H9 (cell line): ENCODE measurements around the gene MEN1. TPM values are rescaled to one million over a fixed set of nuclear protein-coding genes. Genes with fewer than 3 reads are reported as not detected.
A peak's percentile ranks its signal among the peaks of the same experiment; 100 is the strongest.

Experiments
- DNase-seq: peaks from one replicate; pipeline ENCODE4 v3.0.0-alpha.2; 2017
- H2AFZ ChIP-seq: one replicate; pipeline ENCODE4 v1.6.1; 2013; ENCODE audit warnings: mild to moderate bottlenecking, low read length, control low read depth, moderate library complexity
- H2AK5ac ChIP-seq: 2 replicates; pipeline ENCODE4 v1.6.1; 2013; ENCODE audit warnings: low read length, control low read depth, mixed read lengths; ENCODE audit not compliant: insufficient read length
- H2BK120ac ChIP-seq: one replicate; pipeline ENCODE4 v1.6.1; 2013; ENCODE audit warnings: low read depth, mild to moderate bottlenecking, low read length, control low read depth, inconsistent platforms; ENCODE audit not compliant: poor library complexity, severe bottlenecking
- H2BK12ac ChIP-seq: 2 replicates; pipeline ENCODE4 v1.6.1; 2013; ENCODE audit warnings: low read length, control low read depth, mixed read lengths, low read depth; ENCODE audit not compliant: insufficient read length
- H2BK15ac ChIP-seq: 2 replicates; pipeline ENCODE4 v1.6.1; 2013; ENCODE audit warnings: low read depth, low read length, control low read depth
- H2BK20ac ChIP-seq: one replicate; pipeline ENCODE4 v1.6.1; 2013; ENCODE audit warnings: low read depth, mild to moderate bottlenecking, low read length, control low read depth, inconsistent platforms; ENCODE audit not compliant: poor library complexity, severe bottlenecking
- H2BK5ac ChIP-seq: 2 replicates; pipeline ENCODE4 v1.6.1; 2013; ENCODE audit warnings: low read length, control low read depth, mixed read lengths; ENCODE audit not compliant: insufficient read length
- H3K14ac ChIP-seq: 2 replicates; pipeline ENCODE4 v1.6.1; 2013; ENCODE audit warnings: low read length, control low read depth; ENCODE audit not compliant: insufficient read depth
- H3K18ac ChIP-seq: 2 replicates; pipeline ENCODE4 v1.6.1; 2013; ENCODE audit warnings: low read depth, mild to moderate bottlenecking, mixed read lengths, low read length, control low read depth; ENCODE audit not compliant: insufficient read length
- H3K23ac ChIP-seq: 2 replicates; pipeline ENCODE4 v1.6.1; 2013; ENCODE audit warnings: low read length, control low read depth, mixed read lengths, low read depth; ENCODE audit not compliant: insufficient read length
- H3K23me2 ChIP-seq: 2 replicates; pipeline ENCODE4 v1.6.1; 2013; ENCODE audit warnings: low read depth, mild to moderate bottlenecking, mixed read lengths, low read length, control low read depth; ENCODE audit not compliant: insufficient read length, poor library complexity, severe bottlenecking
- H3K27ac ChIP-seq: 2 replicates; pipeline ENCODE4 v1.5.1; 2013; ENCODE audit warnings: low read length, control low read depth, mixed read lengths, low read depth; ENCODE audit not compliant: insufficient read length
- H3K27me3 ChIP-seq: 2 replicates; pipeline ENCODE4 v1.6.1; 2013; ENCODE audit warnings: low read length, control low read depth, inconsistent platforms; ENCODE audit not compliant: insufficient read depth
- H3K4ac ChIP-seq: 2 replicates; pipeline ENCODE4 v1.6.1; 2013; ENCODE audit warnings: low read depth, mild to moderate bottlenecking, control low read depth, inconsistent platforms, low read length, moderate library complexity
- H3K4me1 ChIP-seq: 2 replicates; pipeline ENCODE4 v1.6.1; 2013; ENCODE audit warnings: low read length, control low read depth, inconsistent platforms; ENCODE audit not compliant: insufficient read depth
- H3K4me2 ChIP-seq: 2 replicates; pipeline ENCODE4 v1.6.1; 2013; ENCODE audit warnings: low read length, control low read depth, mixed read lengths; ENCODE audit not compliant: insufficient read length, insufficient read depth
- H3K56ac ChIP-seq: 2 replicates; pipeline ENCODE4 v1.6.1; 2013; ENCODE audit warnings: low read depth, mild to moderate bottlenecking, mixed read lengths, low read length, control low read depth; ENCODE audit not compliant: insufficient read length
- H3K79me1 ChIP-seq: 2 replicates; pipeline ENCODE4 v1.6.1; 2013; ENCODE audit warnings: low read depth, mild to moderate bottlenecking, moderate library complexity, low read length, control low read depth, inconsistent platforms; ENCODE audit not compliant: insufficient read depth, poor library complexity, severe bottlenecking
- H3K79me2 ChIP-seq: 2 replicates; pipeline ENCODE4 v1.6.1; 2013; ENCODE audit warnings: low read length, control low read depth, inconsistent platforms; ENCODE audit not compliant: insufficient read depth
- H3K9ac ChIP-seq: 2 replicates; pipeline ENCODE4 v1.6.1; 2013; ENCODE audit warnings: low read length, control low read depth, mixed read lengths; ENCODE audit not compliant: insufficient read length; ENCODE audit errors: extremely low read depth
- H3K9me3 ChIP-seq: one replicate; pipeline ENCODE4 v1.6.1; 2013; ENCODE audit warnings: low read depth, low read length, inconsistent platforms; ENCODE audit not compliant: control insufficient read depth
- H3T11ph ChIP-seq: one replicate; pipeline ENCODE4 v1.6.1; 2013; ENCODE audit warnings: mild to moderate bottlenecking, low read length, control low read depth, inconsistent platforms
- H4K20me1 ChIP-seq: one replicate; pipeline ENCODE4 v1.6.1; 2013; ENCODE audit not compliant: control insufficient read depth, insufficient read length, insufficient read depth
- H4K5ac ChIP-seq: 2 replicates; pipeline ENCODE4 v1.6.1; 2013; ENCODE audit warnings: low read depth, mild to moderate bottlenecking, mixed read lengths, low read length, control low read depth; ENCODE audit not compliant: insufficient read length
- H4K8ac ChIP-seq: replicated peaks from 2 replicates; pipeline ENCODE4 v1.6.1; 2013; ENCODE audit warnings: low read length, control low read depth, mixed read lengths, low read depth; ENCODE audit not compliant: insufficient read length
- H4K91ac ChIP-seq: 2 replicates; pipeline ENCODE4 v1.6.1; 2013; ENCODE audit warnings: low read depth, mild to moderate bottlenecking, moderate library complexity, mixed read lengths, low read length, control low read depth; ENCODE audit not compliant: insufficient read length
- H3K27ac Mint-ChIP-seq, 3 experiments: 2 replicates in 2 of 3; 3 replicates in 1 of 3; pipeline ENCODE4 v1.8.0; 2020 to 2021; ENCODE audit warnings: mixed read lengths in 3 of 3, mild to moderate bottlenecking in 1 of 3, moderate library complexity in 1 of 3
- H3K27me3 Mint-ChIP-seq: 2 replicates; pipeline ENCODE4 v1.8.0; 2021; ENCODE audit warnings: low read depth, mild to moderate bottlenecking, moderate library complexity, mixed read lengths
- H3K36me3 Mint-ChIP-seq, 3 experiments: 2 replicates in 2 of 3; 3 replicates in 1 of 3; pipeline ENCODE4 v1.8.0; 2020 to 2021; ENCODE audit warnings: low read depth in 3 of 3, mixed read lengths in 3 of 3; ENCODE audit not compliant: insufficient read depth in 1 of 3
- H3K4me1 Mint-ChIP-seq, 2 experiments: 2 replicates each; pipeline ENCODE4 v1.8.0; 2020; ENCODE audit warnings: mixed read lengths in 2 of 2
- H3K4me3 Mint-ChIP-seq, 2 experiments: 2 replicates in 1 of 2; 3 replicates in 1 of 2; pipeline ENCODE4 v1.8.0; 2020 to 2021; ENCODE audit warnings: mild to moderate bottlenecking in 2 of 2, mixed read lengths in 2 of 2, moderate library complexity in 1 of 2
- H3K9me3 Mint-ChIP-seq, 2 experiments: 2 replicates in 1 of 2; 3 replicates in 1 of 2; pipeline ENCODE4 v1.8.0; 2020; ENCODE audit warnings: mild to moderate bottlenecking in 2 of 2, mixed read lengths in 2 of 2, moderate library complexity in 1 of 2
- CTCF ChIP-seq: fragments of 200-600 bp; sonication (generic); conservative IDR thresholded peaks from 3 replicates; pipeline ENCODE4 v1.8.0; 2021; ENCODE audit warnings: antibody characterized with exemption, mild to moderate bottlenecking
- WGBS: extraction: QIAGEN DNeasy Blood & Tissue Kit; methylation state at CpG from one replicate; pipeline ENCODE4 v1.1.7; 2013; ENCODE audit warnings: missing lambda C conversion rate, low lambda C conversion rate, mixed read lengths; ENCODE audit not compliant: insufficient read length; ENCODE audit errors: extremely low coverage; 5-methylcytosine and 5-hydroxymethylcytosine counted together
- total RNA-seq: library from RNA; stranded (reverse); gene quantifications from 2 replicates; pipeline ENCODE4 v1.2.1, GENCODE V29; 2021

Gene MEN1
- total RNA-seq, 1 experiment from 2014 or later, result 49.9 TPM

GRCh38 chr11:64771861-64772260, 38.5 kb downstream of the MEN1 start:
- Histone ChIP-seq H3K4me1 (no peaks in the 10 kb centered on the region), H3K27ac (no peak overlapping the region), H2BK20ac (no peak overlapping the region), H2BK15ac (no peak overlapping the region), H4K8ac (no peak overlapping the region), H3T11ph (no peak overlapping the region), H3K27me3 (no peaks in the 10 kb centered on the region), H3K79me2 (peaks cover 19% of the 10 kb centered on the region), H3K23me2 (no peaks in the 10 kb centered on the region), H4K91ac (no peak overlapping the region), H4K20me1 (peaks cover 3% of the 10 kb centered on the region), H3K4ac (no peak overlapping the region), H3K56ac (no peak overlapping the region), H2BK12ac (no peak overlapping the region), H3K4me2 (no peak overlapping the region), H3K23ac (no peak overlapping the region), H4K5ac (no peak overlapping the region), H2AFZ (no peak overlapping the region), H3K14ac (no peak overlapping the region), H3K9me3 (no peaks in the 10 kb centered on the region), H2BK120ac (no peak overlapping the region), H3K9ac (no peak overlapping the region), H2BK5ac (no peak overlapping the region), H2AK5ac (no peak overlapping the region), H3K18ac (no peak overlapping the region), H3K79me1 (peaks cover 10% of the 10 kb centered on the region)
- no peak for DNase-seq
- H3K9me3 Mint-ChIP-seq, result no peaks in the 10 kb centered on the region
- WGBS, result no CpG with 5 or more reads among the region's 2 CpGs
- peaks cover 91 to 100% (median 100%) of the 10 kb centered on the region in 3 experiments for H3K36me3 Mint-ChIP-seq
- no peak overlapping the region for H3K4me3 Mint-ChIP-seq
- H3K4me1 Mint-ChIP-seq, result peaks cover 24 to 34% of the 10 kb centered on the region in 2 experiments
- peak overlapping the region in 1 of 3 experiments; percentile 86; a peak in 2 of 7 replicates for H3K27ac Mint-ChIP-seq
- no peaks in the 10 kb centered on the region for H3K27me3 Mint-ChIP-seq
- TF ChIP-seq CTCF, result no peak
